Esophagus muscularis mucosa (tissue), 4 donors: ENCODE data around the gene RAD51B. TPM values are rescaled to one million over a fixed set of nuclear protein-coding genes. Genes with fewer than 3 reads are reported as not detected.

Experiments
- DNase-seq: peaks from one replicate; pipeline ENCODE4 v3.0.0-alpha.2; 2017; ENCODE audit errors: extremely low spot score
- H3K27ac ChIP-seq, 4 donors: fragments of 200-600 bp; sonication (generic); replicated peaks in 1 of 4; 1 replicate in 3 of 4; 2 replicates in 1 of 4; pipeline ENCODE4 v1.5.1; 2016 to 2019; ENCODE audit warnings: mild to moderate bottlenecking in 1 of 4
- H3K27me3 ChIP-seq, 4 donors: fragments of 200-600 bp; sonication (generic); one replicate each; pipeline versions ENCODE4 v1.5.1 to v1.6.0; 2016 to 2019
- H3K36me3 ChIP-seq, 4 donors: fragments of 200-600 bp; sonication (generic); one replicate each; pipeline ENCODE4 v1.5.1; 2016 to 2019
- H3K4me1 ChIP-seq, 4 donors: fragments of 200-600 bp; sonication (generic); one replicate each; pipeline ENCODE4 v1.5.1; 2016 to 2019
- H3K4me3 ChIP-seq, 4 donors: fragments of 200-600 bp; sonication (generic); 1 replicate in 2 of 4; 2 replicates in 2 of 4; pipeline ENCODE4 v1.5.1; 2016 to 2019; ENCODE audit warnings: mild to moderate bottlenecking in 4 of 4, moderate library complexity in 1 of 4
- H3K9me3 ChIP-seq, 4 donors: fragments of 200-600 bp; sonication (generic); 1 replicate in 3 of 4; 2 replicates in 1 of 4; pipeline ENCODE4 v1.5.1; 2016 to 2019
- EP300 ChIP-seq: sonication (generic); formaldehyde crosslinking; IDR thresholded peaks from one replicate; pipeline ENCODE4 v1.6.1; 2017; ENCODE audit warnings: antibody characterized with exemption
- POLR2A ChIP-seq: fragments of 450-650 bp; IDR thresholded peaks from one replicate; pipeline ENCODE4 v1.6.1; 2017; ENCODE audit warnings: antibody characterized with exemption, moderate library complexity, mild to moderate bottlenecking, low read depth
- POLR2AphosphoS5 ChIP-seq, 2 donors: sonication (generic); formaldehyde crosslinking; IDR thresholded peaks; one replicate each; pipeline ENCODE4 v1.6.1; 2017; ENCODE audit warnings: antibody characterized with exemption in 2 of 2
- WGBS: methylation state at CpG from one replicate; pipeline ENCODE4 v1.1.5; 2018; 5-methylcytosine and 5-hydroxymethylcytosine counted together
- intact Hi-C: fragments of 100-400 bp; cut with DNase I; formaldehyde crosslinking; loops from one replicate; pipeline ENCODE4 v1.15.1; 2023
- total RNA-seq, 4 donors: library from RNA; depleted of rRNA; stranded (reverse); fragments of >200 nt; gene quantifications; one replicate each; pipeline versions ENCODE4 v1.1.0 to v1.2.1, GENCODE V29; 2016
- TF ChIP-seq, protein P1 (sequence below), 3 experiments: fragments of 200-600 bp in 2 of 3; fragments of 450-650 bp in 1 of 3; sonication (generic) in 2 of 3; IDR thresholded peaks; one replicate each; pipeline ENCODE4 v1.5.1; 2017 to 2019; ENCODE audit warnings: antibody characterized with exemption in 3 of 3, mild to moderate bottlenecking in 2 of 3, moderate library complexity in 1 of 3

Gene RAD51B
- total RNA-seq, 4 donors from 2014 or later: 2.8 to 11.1 (median 5.1) TPM

GRCh38 chr14:68638141-68638999, 818.8 kb downstream of the RAD51B start:
- Histone ChIP-seq H3K36me3 (no peaks in the 10 kb centered on the region), H3K4me1 (peaks cover 32 to 59% (median 52%) of the 10 kb centered on the region in 4 donors), H3K9me3 (peaks cover 0 to 19% (median 9%) of the 10 kb centered on the region in 4 donors), H3K27me3 (no peaks in the 10 kb centered on the region), H3K27ac (peak overlapping the region; percentile 72 to 84 (median 76)), H3K4me3 (no peak overlapping the region)
- intact Hi-C loops: no loop called here
- DNase-seq: peak; percentile 87
- TF ChIP-seq POLR2AphosphoS5 (IDR thresholded peaks at IDR 0.05) (no peak), EP300 (no peak), POLR2A (no peak)
- TF ChIP-seq, protein P1, sequence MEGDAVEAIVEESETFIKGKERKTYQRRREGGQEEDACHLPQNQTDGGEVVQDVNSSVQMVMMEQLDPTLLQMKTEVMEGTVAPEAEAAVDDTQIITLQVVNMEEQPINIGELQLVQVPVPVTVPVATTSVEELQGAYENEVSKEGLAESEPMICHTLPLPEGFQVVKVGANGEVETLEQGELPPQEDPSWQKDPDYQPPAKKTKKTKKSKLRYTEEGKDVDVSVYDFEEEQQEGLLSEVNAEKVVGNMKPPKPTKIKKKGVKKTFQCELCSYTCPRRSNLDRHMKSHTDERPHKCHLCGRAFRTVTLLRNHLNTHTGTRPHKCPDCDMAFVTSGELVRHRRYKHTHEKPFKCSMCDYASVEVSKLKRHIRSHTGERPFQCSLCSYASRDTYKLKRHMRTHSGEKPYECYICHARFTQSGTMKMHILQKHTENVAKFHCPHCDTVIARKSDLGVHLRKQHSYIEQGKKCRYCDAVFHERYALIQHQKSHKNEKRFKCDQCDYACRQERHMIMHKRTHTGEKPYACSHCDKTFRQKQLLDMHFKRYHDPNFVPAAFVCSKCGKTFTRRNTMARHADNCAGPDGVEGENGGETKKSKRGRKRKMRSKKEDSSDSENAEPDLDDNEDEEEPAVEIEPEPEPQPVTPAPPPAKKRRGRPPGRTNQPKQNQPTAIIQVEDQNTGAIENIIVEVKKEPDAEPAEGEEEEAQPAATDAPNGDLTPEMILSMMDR (IDR thresholded peaks at IDR 0.05): no peak
- WGBS: 51% methylated on average over 12 of the region's 12 CpGs

DNA sequence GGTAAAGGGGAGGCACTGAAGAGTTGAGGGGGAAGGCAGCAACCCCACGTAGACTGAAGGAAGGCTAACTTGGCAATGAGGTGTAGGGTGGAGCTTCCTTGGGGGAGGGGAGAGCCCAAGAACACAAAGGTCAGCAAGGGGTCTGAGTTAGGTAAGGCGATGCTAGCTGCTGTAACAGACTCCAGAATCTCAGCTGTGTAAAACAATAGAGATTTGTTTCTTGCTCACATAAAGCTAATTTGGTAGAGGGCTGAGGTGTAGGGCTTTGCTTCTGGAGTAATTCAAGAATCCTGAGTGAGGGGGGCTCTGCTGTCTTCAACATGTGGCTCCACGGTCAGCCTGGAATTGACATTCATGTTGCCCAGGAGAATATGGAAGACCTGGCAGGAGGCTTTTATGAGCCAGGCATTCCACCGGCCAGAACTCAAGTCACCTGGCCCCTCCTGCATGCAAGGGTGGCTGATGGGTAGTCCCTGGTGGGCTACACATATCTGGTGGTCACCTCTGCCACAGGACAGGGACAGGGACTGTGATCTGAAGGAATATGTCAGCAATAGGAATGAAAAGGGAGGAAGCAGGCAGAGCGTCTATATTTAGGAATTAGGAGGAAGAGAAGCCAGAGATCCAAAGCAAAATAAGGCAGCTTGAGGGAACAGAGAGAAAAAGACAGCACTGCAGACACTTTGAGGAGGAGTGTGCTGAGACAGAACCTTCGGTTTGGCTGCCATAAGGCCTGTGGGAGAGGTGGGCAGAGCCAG, 819.6 kb downstream of the RAD51B start:
- intact Hi-C loops: no loop called here
- WGBS: 52% methylated on average over 6 of the region's 6 CpGs

GRCh38 chr14:68639758-68640574, 820.4 kb downstream of the RAD51B start:
- Histone ChIP-seq H3K4me3 (no peak overlapping the region), H3K27me3 (no peaks in the 10 kb centered on the region), H3K36me3 (no peaks in the 10 kb centered on the region), H3K9me3 (peaks cover 0 to 19% (median 9%) of the 10 kb centered on the region in 4 donors), H3K4me1 (peaks cover 30 to 55% (median 40%) of the 10 kb centered on the region in 4 donors), H3K27ac (peak overlapping the region; percentile 72 to 84 (median 76))
- no peak for TF ChIP-seq POLR2A
- no peak for TF ChIP-seq EP300
- TF ChIP-seq, protein P1 (IDR thresholded peaks at IDR 0.05): no peak
- no peak for TF ChIP-seq POLR2AphosphoS5 (IDR thresholded peaks at IDR 0.05)
- no peak for DNase-seq
- intact Hi-C loops: no loop called here
- WGBS: 86% methylated on average over 9 of the region's 10 CpGs

More for the DNA sequence above, 819.6 kb downstream of the RAD51B start:
- Histone ChIP-seq H3K9me3 (peaks cover 0 to 19% (median 9%) of the 10 kb centered on the region in 4 donors), H3K27me3 (no peaks in the 10 kb centered on the region), H3K36me3 (no peaks in the 10 kb centered on the region), H3K4me1 (peaks cover 24 to 52% (median 43%) of the 10 kb centered on the region in 4 donors), H3K27ac (peak overlapping the region; percentile 72 to 84 (median 76)), H3K4me3 (no peak overlapping the region)
- TF ChIP-seq EP300: no peak
- TF ChIP-seq, protein P1 (IDR thresholded peaks at IDR 0.05): no peak
- no peak for TF ChIP-seq POLR2A
- TF ChIP-seq POLR2AphosphoS5 (IDR thresholded peaks at IDR 0.05): no peak
- peak; percentile 83 for DNase-seq

DNA sequence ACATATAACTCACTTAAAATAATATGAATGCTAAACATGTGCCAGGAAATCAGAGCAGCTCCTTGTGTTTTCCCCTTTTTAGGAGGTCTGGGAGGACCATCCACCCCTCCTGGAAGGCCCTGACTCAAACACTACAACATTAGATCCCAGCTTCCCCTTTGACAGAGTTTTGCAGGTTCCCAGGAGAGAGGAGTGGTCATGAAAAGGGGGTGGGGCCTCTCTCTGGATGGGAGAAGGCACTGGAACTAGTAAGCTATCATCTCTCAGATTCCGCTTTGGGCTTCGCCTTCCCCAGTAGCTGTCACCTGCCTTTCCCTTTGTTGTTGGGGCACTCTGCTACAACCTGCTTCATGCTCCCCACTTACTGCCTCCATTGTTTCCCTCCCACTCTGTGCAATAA, 824.1 kb downstream of the RAD51B start:
- Histone ChIP-seq H3K4me1 (peaks cover 20 to 42% (median 33%) of the 10 kb centered on the region in 4 donors), H3K4me3 (no peak overlapping the region), H3K27me3 (no peaks in the 10 kb centered on the region), H3K9me3 (peaks cover 0 to 19% (median 9%) of the 10 kb centered on the region in 4 donors), H3K27ac (peak overlapping the region; percentile 44 to 57 (median 50)), H3K36me3 (no peaks in the 10 kb centered on the region)
- TF ChIP-seq, protein P1 (IDR thresholded peaks at IDR 0.05): no peak
- TF ChIP-seq EP300 (no peak), POLR2A (no peak), POLR2AphosphoS5 (IDR thresholded peaks at IDR 0.05) (no peak)
- WGBS: 100% methylated on average over 2 of the region's 2 CpGs
- intact Hi-C loops: no loop called here
- DNase-seq: no peak
